ENCODE measurements around the gene ARHGEF7.

DNA sequence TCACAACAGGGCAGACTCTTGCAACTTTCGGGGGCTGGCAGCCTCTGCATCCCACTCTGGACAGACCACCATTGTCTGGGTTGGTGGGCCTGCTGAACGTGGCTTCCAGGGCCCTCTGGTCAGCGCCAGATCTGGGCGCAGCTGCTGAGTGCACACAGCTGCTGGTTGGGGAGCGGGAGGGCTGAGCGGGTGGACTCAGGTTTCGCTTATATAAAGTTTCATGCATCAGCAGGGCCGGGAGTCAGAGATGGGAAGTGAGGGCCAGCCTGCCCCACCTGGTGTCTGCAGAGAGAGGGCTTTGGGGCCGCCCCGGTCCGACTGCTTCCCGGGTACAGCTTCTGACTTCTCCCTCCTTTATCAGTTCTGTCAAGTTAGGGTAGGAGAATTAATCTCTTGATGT is 6.9 kb downstream of the ARHGEF7 start:
- TF ChIP-seq, protein P1, sequence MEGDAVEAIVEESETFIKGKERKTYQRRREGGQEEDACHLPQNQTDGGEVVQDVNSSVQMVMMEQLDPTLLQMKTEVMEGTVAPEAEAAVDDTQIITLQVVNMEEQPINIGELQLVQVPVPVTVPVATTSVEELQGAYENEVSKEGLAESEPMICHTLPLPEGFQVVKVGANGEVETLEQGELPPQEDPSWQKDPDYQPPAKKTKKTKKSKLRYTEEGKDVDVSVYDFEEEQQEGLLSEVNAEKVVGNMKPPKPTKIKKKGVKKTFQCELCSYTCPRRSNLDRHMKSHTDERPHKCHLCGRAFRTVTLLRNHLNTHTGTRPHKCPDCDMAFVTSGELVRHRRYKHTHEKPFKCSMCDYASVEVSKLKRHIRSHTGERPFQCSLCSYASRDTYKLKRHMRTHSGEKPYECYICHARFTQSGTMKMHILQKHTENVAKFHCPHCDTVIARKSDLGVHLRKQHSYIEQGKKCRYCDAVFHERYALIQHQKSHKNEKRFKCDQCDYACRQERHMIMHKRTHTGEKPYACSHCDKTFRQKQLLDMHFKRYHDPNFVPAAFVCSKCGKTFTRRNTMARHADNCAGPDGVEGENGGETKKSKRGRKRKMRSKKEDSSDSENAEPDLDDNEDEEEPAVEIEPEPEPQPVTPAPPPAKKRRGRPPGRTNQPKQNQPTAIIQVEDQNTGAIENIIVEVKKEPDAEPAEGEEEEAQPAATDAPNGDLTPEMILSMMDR (conservative IDR thresholded peaks at IDR 0.05), result no peak
- no peak for TF ChIP-seq ZFX (IDR thresholded peaks at IDR 0.05)

Data from C4-2B (cell line).